Activated naive CD8-positive, alpha-beta T cell treated with anti-CD3 and anti-CD28 coated beads, Interleukin-2, amount 50 U/mL, for 16 hours (primary cell): ENCODE data around the gene QDPR.

Experiments
- DNase-seq: peaks from one replicate; pipeline ENCODE4 v3.0.0-alpha.2; 2020; ENCODE audit warnings: low read depth, low spot score

Gene QDPR

GRCh38 chr4:17528551-17529165 is 16.8 kb upstream of the QDPR start:
- no peak for DNase-seq

- DNase-seq = no peak
Observed at GRCh38 chr4:17526695-17527477, 15.0 kb upstream of the QDPR start.

- no peak for DNase-seq
Observed at GRCh38 chr4:17523662-17524061, 11.8 kb upstream of the QDPR start.

GRCh38 chr4:17521595-17521994 is 9.7 kb upstream of the QDPR start:
- no peak for DNase-seq

GRCh38 chr4:17517664-17518063 is 5.8 kb upstream of the QDPR start:
- DNase-seq = no peak

GRCh38 chr4:17516980-17517379 is 5.1 kb upstream of the QDPR start:
- DNase-seq = no peak

- no peak for DNase-seq
Observed at GRCh38 chr4:17515445-17516407, 3.8 kb upstream of the QDPR start.

- no peak for DNase-seq
Observed at GRCh38 chr4:17514865-17515264, 3.0 kb upstream of the QDPR start, which contains the start of gene CLRN2. CLRN2 (plus strand) TSS chr4:17515165; CDS start chr4:17515267, 102 bp downstream.

GRCh38 chr4:17512973-17513665 is 1.2 kb upstream of the QDPR start:
- no peak for DNase-seq

GRCh38 chr4:17511509-17511949 is 361 bp downstream of the QDPR start:
- DNase-seq = peak; percentile 42

- DNase-seq = no peak
Observed at GRCh38 chr4:17511051-17511450, 839 bp downstream of the QDPR start.

- DNase-seq = no peak
Observed at GRCh38 chr4:17510582-17510981, 1.3 kb downstream of the QDPR start.

GRCh38 chr4:17504081-17504480 is 7.8 kb downstream of the QDPR start:
- no peak for DNase-seq

GRCh38 chr4:17502756-17503155 is 9.1 kb downstream of the QDPR start:
- DNase-seq = no peak

- DNase-seq = no peak
Observed at GRCh38 chr4:17500574-17500973, 11.3 kb downstream of the QDPR start.

GRCh38 chr4:17497890-17498523 is 13.9 kb downstream of the QDPR start:
- DNase-seq = no peak

- no peak for DNase-seq
Observed at GRCh38 chr4:17494258-17495190, 17.4 kb downstream of the QDPR start.

GRCh38 chr4:17493619-17494018 is 18.3 kb downstream of the QDPR start:
- DNase-seq = no peak

GRCh38 chr4:17492876-17493275 is 19.0 kb downstream of the QDPR start:
- DNase-seq = no peak
